ENCODE results near the gene SURF4. TPM values are rescaled to one million over a fixed set of nuclear protein-coding genes. Genes with fewer than 3 reads are reported as not detected.

SURF4 gene
- total and polyA plus RNA-seq, 2 of the 13 experiments (the other 11 are each of a cell fraction or from before 2014, with no cell fraction given) = 220 to 265 TPM

DNA sequence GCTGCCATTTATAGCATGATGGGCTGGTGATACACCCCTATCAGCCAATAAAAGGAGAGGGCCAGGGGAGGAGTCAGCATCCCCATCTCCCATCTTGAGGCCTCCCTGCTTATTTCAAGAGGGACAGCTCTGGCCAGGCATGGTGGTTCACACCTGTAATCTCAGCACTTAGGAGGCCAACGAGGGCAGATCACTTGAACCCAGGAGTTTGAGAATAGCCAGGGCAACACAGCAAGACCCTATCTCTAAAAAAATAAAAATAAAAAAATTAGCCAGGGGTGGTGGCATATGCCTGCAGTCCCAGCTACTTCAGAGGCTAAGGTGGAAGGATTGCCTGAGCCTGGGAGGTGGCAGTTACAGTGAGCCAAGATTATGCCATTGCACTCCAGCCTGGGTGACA is 32.2 kb upstream of the SURF4 start:
- intact Hi-C loops (cut with micrococcal nuclease; ENCODE audit: unreplicated experiment) = no loop called here
- ChIA-PET CTCF (ENCODE audit: low intra/inter-chr PET ratio, low total read pairs) (interaction anchor here (0.8 to 1.1 kb wide), 2 partner anchors 78 to 80 kb away, joined by 3 to 4 read pairs; no protein-coding TSS in a partner anchor), POLR2A (interaction anchor here (0.7 kb wide), 1 partner anchor 78 kb away, joined by 3 read pairs; no protein-coding TSS in a partner anchor)
- H3K36me3 ChIP-seq (replicated peaks in 1 of 2; ENCODE audit: control insufficient read depth in 1 of 2, insufficient read depth in 2 of 2, low read length in 2 of 2) = peaks cover 36 to 64% of the 10 kb centered on the region in 2 experiments; a peak in 4 of 5 replicates
- FAIRE-seq (no peak), DNase-seq (ENCODE audit: low spot score) (no peak), ATAC-seq (no peak)
- H3K4me3 ChIP-seq (replicated peaks in 1 of 3; ENCODE audit: insufficient read depth in 1 of 3, low read depth in 2 of 3, low read length in 3 of 3) = no peak overlapping the region
- in situ Hi-C loops (cut with HindIII; ENCODE audit: extremely low pct_ligation_motif_present, low pct_unique_long_range_greater_than_20kb) = loop anchor here (5.0 kb wide), 2 partner anchors 51 to 79 kb away; partner anchors contain the start of genes SURF1 and SURF2
- no peaks in the 10 kb centered on the region for H3K27me3 ChIP-seq (ENCODE audit: control insufficient read depth in 1 of 2, insufficient read depth in 2 of 2, low read length in 2 of 2)
- no peaks in the 10 kb centered on the region for H3K79me2 ChIP-seq (ENCODE audit: insufficient read depth, low read length)
- BruUV-seq (replicated peaks) = no TSS peak
- TF ChIP-seq SOX6 (IDR thresholded peaks at IDR 0.05) = no peak
- TF ChIP-seq SOX6 (CRISPR knock-in tag; IDR thresholded peaks at IDR 0.05) = no peak
- no peak for TF ChIP-seq ATRX (CRISPR knock-in tag; IDR thresholded peaks at IDR 0.05; ENCODE audit: borderline replicate concordance)
- TF ChIP-seq ERF (CRISPR knock-in tag; IDR thresholded peaks at IDR 0.05) = no peak
- TF ChIP-seq, protein P1, sequence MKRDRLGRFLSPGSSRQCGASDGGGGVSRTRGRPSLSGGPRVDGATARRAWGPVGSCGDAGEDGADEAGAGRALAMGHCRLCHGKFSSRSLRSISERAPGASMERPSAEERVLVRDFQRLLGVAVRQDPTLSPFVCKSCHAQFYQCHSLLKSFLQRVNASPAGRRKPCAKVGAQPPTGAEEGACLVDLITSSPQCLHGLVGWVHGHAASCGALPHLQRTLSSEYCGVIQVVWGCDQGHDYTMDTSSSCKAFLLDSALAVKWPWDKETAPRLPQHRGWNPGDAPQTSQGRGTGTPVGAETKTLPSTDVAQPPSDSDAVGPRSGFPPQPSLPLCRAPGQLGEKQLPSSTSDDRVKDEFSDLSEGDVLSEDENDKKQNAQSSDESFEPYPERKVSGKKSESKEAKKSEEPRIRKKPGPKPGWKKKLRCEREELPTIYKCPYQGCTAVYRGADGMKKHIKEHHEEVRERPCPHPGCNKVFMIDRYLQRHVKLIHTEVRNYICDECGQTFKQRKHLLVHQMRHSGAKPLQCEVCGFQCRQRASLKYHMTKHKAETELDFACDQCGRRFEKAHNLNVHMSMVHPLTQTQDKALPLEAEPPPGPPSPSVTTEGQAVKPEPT (CRISPR knock-in tag; IDR thresholded peaks at IDR 0.05; ENCODE audit: low read depth) = no peak
- no peak for TF ChIP-seq HOXA9 (CRISPR knock-in tag; IDR thresholded peaks at IDR 0.05; ENCODE audit: borderline replicate concordance)
- TF ChIP-seq ZNF660 (CRISPR knock-in tag; IDR thresholded peaks at IDR 0.05; ENCODE audit: borderline replicate concordance, low read depth) = no peak
- no peak for TF ChIP-seq SMAD3 (CRISPR knock-in tag; IDR thresholded peaks at IDR 0.05)
- TF ChIP-seq, protein P2, sequence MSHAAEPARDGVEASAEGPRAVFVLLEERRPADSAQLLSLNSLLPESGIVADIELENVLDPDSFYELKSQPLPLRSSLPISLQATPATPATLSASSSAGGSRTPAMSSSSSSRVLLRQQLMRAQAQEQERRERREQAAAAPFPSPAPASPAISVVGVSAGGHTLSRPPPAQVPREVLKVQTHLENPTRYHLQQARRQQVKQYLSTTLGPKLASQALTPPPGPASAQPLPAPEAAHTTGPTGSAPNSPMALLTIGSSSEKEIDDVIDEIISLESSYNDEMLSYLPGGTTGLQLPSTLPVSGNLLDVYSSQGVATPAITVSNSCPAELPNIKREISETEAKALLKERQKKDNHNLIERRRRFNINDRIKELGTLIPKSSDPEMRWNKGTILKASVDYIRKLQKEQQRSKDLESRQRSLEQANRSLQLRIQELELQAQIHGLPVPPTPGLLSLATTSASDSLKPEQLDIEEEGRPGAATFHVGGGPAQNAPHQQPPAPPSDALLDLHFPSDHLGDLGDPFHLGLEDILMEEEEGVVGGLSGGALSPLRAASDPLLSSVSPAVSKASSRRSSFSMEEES (CRISPR knock-in tag; IDR thresholded peaks at IDR 0.05) = no peak
- no peak overlapping the region for H2AFZ ChIP-seq (ENCODE audit: low read length)
- H3K4me2 ChIP-seq (ENCODE audit: low read depth, low read length) = no peak overlapping the region
- 85% methylated on average over 1 of the region's 1 CpG for WGBS (ENCODE audit: low lambda C conversion rate)
- no peak overlapping the region for H3K27ac ChIP-seq (ENCODE audit: extremely low read length, insufficient read depth, low read length)
- H4K20me1 ChIP-seq (ENCODE audit: insufficient read depth, low read length) = 0 out of 2 replicates have a peak, but pooled peaks cover 4% of the 10 kb centered on the region
- H3K4me1 ChIP-seq (ENCODE audit: insufficient read depth, low read length) = peaks cover 8% of the 10 kb centered on the region
- no peaks in the 10 kb centered on the region for H3K9me3 ChIP-seq (ENCODE audit: low read length)
- H3K9ac ChIP-seq (ENCODE audit: insufficient read depth, low read depth, low read length) = no peak overlapping the region
